Measurements from ENCODE around the gene NIPAL3.

GRCh38 chr1:24450316-24450715, 34.7 kb downstream of the NIPAL3 start:
- no peak for TF ChIP-seq JUN (IDR thresholded peaks at IDR 0.05; ENCODE audit: borderline replicate concordance, insufficient read depth, insufficient read length, low read depth)
- TF ChIP-seq CTCF (IDR thresholded peaks at IDR 0.05; ENCODE audit: extremely low read depth in 1 of 2, insufficient read depth in 1 of 2, low read depth in 1 of 2, low read length in 2 of 2) = no peak
- TF ChIP-seq POLR2AphosphoS5 (IDR thresholded peaks at IDR 0.05; ENCODE audit: insufficient read depth, low read depth, low read length) = no peak
